ENCODE data around the gene TPT1. TPM values are rescaled to one million over a fixed set of nuclear protein-coding genes. Genes with fewer than 3 reads are reported as not detected.
"Not testable (repeated sequence)": the region's sequence is repeated elsewhere in the genome, so short reads cannot be mapped to it uniquely, and the experiment has no call there.

Gene TPT1
- total RNA-seq, 2 donors from 2014 or later: 1,254 to 1,787 TPM

DNA sequence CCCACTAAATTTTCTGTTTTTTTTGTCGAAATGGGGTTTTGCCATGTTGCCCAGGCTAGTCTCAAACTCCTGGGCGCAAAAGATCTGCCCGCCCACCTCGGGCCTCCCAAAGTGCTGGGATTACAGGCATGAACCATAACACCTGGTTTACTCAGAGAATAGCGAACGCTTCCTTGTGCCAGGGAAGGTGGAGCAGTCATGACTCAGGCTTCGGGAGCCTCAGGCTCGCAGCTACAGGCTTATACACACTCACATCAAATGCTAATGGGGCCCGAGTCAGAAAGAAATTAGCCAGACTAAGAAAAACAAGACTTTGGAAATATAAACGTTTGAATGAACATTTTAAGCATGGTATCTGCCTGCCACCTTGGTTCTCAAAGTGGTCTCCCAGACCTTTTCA is 11.0 kb upstream of the TPT1 start:
- Histone ChIP-seq H3K27ac (no peak overlapping the region), H3K36me3 (replicated peaks in 1 of 2; ENCODE audit: insufficient read depth in 1 of 2, low read depth in 2 of 2) (peaks cover 8% of the 10 kb centered on the region in 2 donors), H3K27me3 (no peaks in the 10 kb centered on the region), H3K4me3 (no peak overlapping the region), H3K4me1 (no peaks in the 10 kb centered on the region), H3K9me3 (no peaks in the 10 kb centered on the region)
- intact Hi-C loops (cut with DNase I): no loop called here
- DNase-seq (no peak), ATAC-seq (no peak)
- 90% methylated on average over 10 of the region's 10 CpGs for WGBS, 2 donors
- TF ChIP-seq, protein P1, sequence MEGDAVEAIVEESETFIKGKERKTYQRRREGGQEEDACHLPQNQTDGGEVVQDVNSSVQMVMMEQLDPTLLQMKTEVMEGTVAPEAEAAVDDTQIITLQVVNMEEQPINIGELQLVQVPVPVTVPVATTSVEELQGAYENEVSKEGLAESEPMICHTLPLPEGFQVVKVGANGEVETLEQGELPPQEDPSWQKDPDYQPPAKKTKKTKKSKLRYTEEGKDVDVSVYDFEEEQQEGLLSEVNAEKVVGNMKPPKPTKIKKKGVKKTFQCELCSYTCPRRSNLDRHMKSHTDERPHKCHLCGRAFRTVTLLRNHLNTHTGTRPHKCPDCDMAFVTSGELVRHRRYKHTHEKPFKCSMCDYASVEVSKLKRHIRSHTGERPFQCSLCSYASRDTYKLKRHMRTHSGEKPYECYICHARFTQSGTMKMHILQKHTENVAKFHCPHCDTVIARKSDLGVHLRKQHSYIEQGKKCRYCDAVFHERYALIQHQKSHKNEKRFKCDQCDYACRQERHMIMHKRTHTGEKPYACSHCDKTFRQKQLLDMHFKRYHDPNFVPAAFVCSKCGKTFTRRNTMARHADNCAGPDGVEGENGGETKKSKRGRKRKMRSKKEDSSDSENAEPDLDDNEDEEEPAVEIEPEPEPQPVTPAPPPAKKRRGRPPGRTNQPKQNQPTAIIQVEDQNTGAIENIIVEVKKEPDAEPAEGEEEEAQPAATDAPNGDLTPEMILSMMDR (IDR thresholded peaks at IDR 0.05): no peak
- TF ChIP-seq POLR2A (IDR thresholded peaks at IDR 0.05): no peak

DNA sequence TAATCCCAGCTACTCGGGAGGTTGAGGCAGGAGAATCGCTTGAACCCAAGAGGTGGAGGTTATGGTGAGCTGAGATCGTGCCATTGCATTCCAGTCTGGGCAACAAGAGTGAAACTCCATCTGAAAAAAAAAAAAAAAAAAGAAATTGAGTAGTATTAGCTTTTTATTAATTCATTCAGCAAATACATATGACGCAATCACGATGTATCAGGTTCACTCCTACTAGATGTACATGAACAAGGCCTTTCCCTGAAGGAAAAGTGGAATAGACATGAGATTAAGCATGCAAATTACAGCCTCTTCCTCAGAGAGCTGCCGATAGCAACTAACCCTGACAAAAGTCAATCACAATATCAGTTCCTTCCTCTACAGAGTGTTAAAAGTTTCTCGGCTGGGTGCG is 9.2 kb upstream of the TPT1 start:
- whole genome bisulfite sequencing, 2 donors: 94 to 96% methylated on average over 8 of the region's 8 CpGs
- Histone ChIP-seq H3K9me3 (no peaks in the 10 kb centered on the region), H3K4me1 (no peaks in the 10 kb centered on the region), H3K27me3 (no peaks in the 10 kb centered on the region), H3K27ac (no peak overlapping the region), H3K4me3 (no peak overlapping the region), H3K36me3 (replicated peaks in 1 of 2; ENCODE audit: insufficient read depth in 1 of 2, low read depth in 2 of 2) (peaks cover 8% of the 10 kb centered on the region in 2 donors)
- ATAC-seq (no peak), DNase-seq (no peak)
- TF ChIP-seq, protein P1 (IDR thresholded peaks at IDR 0.05): no peak
- TF ChIP-seq POLR2A (IDR thresholded peaks at IDR 0.05): no peak
- intact Hi-C loops (cut with DNase I): no loop called here

DNA sequence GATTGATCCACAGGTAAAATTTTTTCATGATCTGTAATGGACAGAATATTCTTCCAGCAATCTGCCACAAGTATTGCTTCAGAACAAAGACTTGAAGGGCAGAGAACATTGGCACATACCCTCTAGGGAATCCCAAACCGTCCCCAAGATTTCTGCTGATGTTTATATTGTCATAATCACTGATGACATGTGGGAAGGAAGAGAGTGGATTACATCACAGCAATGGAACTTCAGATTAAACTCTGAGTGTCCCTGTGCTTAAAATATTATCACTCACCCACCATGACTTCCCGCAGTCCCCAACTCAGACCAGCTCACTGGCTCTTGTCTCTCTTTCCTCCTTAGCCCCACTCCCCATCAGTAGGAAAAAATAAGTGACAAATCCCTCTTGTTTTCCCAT is 8.5 kb upstream of the TPT1 start:
- TF ChIP-seq, protein P1 (IDR thresholded peaks at IDR 0.05): no peak
- no peak for TF ChIP-seq POLR2A (IDR thresholded peaks at IDR 0.05)
- Histone ChIP-seq H3K27ac (no peak overlapping the region), H3K9me3 (no peaks in the 10 kb centered on the region), H3K36me3 (replicated peaks in 1 of 2; ENCODE audit: insufficient read depth in 1 of 2, low read depth in 2 of 2) (peaks cover 8% of the 10 kb centered on the region in 2 donors), H3K4me3 (no peak overlapping the region), H3K27me3 (no peaks in the 10 kb centered on the region), H3K4me1 (no peaks in the 10 kb centered on the region)
- DNase-seq (no peak), ATAC-seq (no peak)
- 53 to 60% methylated on average over 2 of the region's 2 CpGs for WGBS, 2 donors
- intact Hi-C loops (cut with DNase I): no loop called here

DNA sequence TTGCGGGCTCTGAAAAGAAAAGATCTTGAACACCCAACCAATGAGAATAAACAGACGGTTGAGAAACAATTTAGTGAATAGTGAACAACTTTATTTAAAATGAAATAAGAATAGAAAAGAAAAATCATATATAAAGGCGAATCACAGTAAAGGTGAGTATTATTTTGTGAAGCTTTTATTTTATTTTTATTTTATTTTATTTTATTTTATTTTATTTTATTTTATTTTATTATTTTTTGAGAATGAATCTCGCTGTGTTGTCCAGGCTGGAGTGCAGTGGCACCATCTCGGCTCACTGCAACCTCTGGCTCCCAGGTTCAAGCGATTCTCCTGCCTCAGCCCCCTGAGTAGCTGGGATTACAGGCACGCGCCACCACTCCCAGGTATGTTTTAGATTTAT is 3.1 kb upstream of the TPT1 start:
- H3K9me3 ChIP-seq; H3K27me3 ChIP-seq; intact Hi-C loops (cut with DNase I); ATAC-seq; DNase-seq; H3K4me3 ChIP-seq; H3K27ac ChIP-seq: not testable (repeated sequence)
- H3K36me3 ChIP-seq (replicated peaks in 1 of 2; ENCODE audit: insufficient read depth in 1 of 2, low read depth in 2 of 2): peaks cover 3 to 11% of the 10 kb centered on the region in 2 donors
- H3K4me1 ChIP-seq: peaks cover 14% of the 10 kb centered on the region
- 96 to 99% methylated on average over 8 of the region's 8 CpGs for WGBS, 2 donors

DNA sequence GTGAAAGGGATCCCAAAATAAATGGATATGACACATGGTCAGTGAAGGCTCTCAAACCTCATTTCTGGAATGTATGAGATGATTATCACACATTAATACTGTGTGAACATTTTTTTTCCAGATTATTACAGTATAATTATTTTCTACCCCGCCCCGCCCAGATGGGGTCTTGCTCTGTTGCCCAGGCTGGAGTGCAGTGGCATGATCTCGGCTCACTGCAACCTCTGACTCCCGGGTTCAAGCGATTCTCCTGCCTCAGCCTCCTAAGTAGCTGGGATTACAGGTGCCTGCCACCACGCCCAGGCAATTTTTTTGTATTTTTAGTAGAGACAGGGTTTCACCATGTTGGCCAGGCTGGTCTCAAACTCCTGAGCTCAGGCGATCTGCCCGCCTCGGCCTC is 2.1 kb upstream of the TPT1 start:
- H3K27me3 ChIP-seq; ATAC-seq; intact Hi-C loops (cut with DNase I); DNase-seq; H3K27ac ChIP-seq; H3K9me3 ChIP-seq; H3K4me3 ChIP-seq: not testable (repeated sequence)
- peaks cover 11 to 12% of the 10 kb centered on the region in 2 donors for H3K36me3 ChIP-seq (replicated peaks in 1 of 2; ENCODE audit: insufficient read depth in 1 of 2, low read depth in 2 of 2)
- WGBS, 2 donors: 94% methylated on average over 9 of the region's 9 CpGs
- H3K4me1 ChIP-seq: peaks cover 23% of the 10 kb centered on the region

DNA sequence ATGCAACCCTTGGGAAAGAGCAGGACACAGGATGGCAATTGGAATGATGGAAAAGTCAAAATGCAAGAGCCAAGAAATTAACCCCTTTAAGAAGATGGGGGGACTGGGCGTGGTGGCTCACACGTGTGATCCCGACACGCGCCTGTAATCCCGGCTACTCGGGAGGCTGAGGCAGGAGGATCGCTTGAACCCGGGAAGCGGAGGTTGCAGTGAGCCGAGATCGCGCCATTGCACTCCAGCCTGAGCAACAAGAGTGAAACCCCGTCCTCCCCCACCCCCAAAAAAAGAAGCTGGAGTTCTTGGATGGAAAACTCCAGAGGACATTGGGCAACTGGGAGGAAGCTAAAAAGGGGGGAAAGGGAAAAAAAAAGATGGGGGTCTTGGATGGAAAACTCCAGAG is 1.7 kb upstream of the TPT1 start:
- 93 to 96% methylated on average over 14 of the region's 14 CpGs for WGBS, 2 donors
- intact Hi-C loops (cut with DNase I); H3K9me3 ChIP-seq; DNase-seq; ATAC-seq; H3K4me3 ChIP-seq; H3K27me3 ChIP-seq: not testable (repeated sequence)
- Histone ChIP-seq H3K4me1 (peaks cover 28% of the 10 kb centered on the region), H3K36me3 (replicated peaks in 1 of 2; ENCODE audit: insufficient read depth in 1 of 2, low read depth in 2 of 2) (peaks cover 11 to 15% of the 10 kb centered on the region in 2 donors), H3K27ac (peak overlapping the region in 2 of 4 donors; percentile 100)
